Rectal smooth muscle tissue (tissue), 1 donor: ENCODE results near the gene DYNLT2B.

Source experiments
- H3K27ac ChIP-seq: one replicate; pipeline ENCODE4 v1.7.0; 2013; ENCODE audit warnings: low read depth, low read length, inconsistent platforms
- H3K27me3 ChIP-seq: one replicate; pipeline ENCODE4 v1.7.0; 2013; ENCODE audit warnings: low read length; ENCODE audit not compliant: control insufficient read depth, insufficient read depth
- H3K36me3 ChIP-seq: one replicate; pipeline ENCODE4 v1.7.0; 2013; ENCODE audit warnings: low read length; ENCODE audit not compliant: control insufficient read depth, insufficient read depth
- H3K4me1 ChIP-seq: one replicate; pipeline ENCODE4 v1.7.0; 2013; ENCODE audit warnings: low read length; ENCODE audit not compliant: control insufficient read depth, insufficient read depth
- H3K4me3 ChIP-seq: one replicate; pipeline ENCODE4 v1.7.0; 2013; ENCODE audit warnings: low read length
- H3K9ac ChIP-seq: one replicate; pipeline ENCODE4 v1.7.0; 2013; ENCODE audit warnings: low read length

DYNLT2B gene

GRCh38 chr3:196341137-196341536, 23.1 kb upstream of the DYNLT2B start:
- Histone ChIP-seq H3K4me3 (no peak overlapping the region), H3K36me3 (no peaks in the 10 kb centered on the region), H3K27ac (no peak overlapping the region), H3K9ac (no peak overlapping the region), H3K4me1 (no peaks in the 10 kb centered on the region), H3K27me3 (no peaks in the 10 kb centered on the region)

GRCh38 chr3:196340466-196340865, 22.4 kb upstream of the DYNLT2B start:
- Histone ChIP-seq H3K4me1 (no peaks in the 10 kb centered on the region), H3K27me3 (no peaks in the 10 kb centered on the region), H3K27ac (no peak overlapping the region), H3K36me3 (no peaks in the 10 kb centered on the region), H3K4me3 (no peak overlapping the region), H3K9ac (no peak overlapping the region)

- no peak overlapping the region for H3K4me3 ChIP-seq
- no peak overlapping the region for H3K27ac ChIP-seq
- H3K36me3 ChIP-seq = no peaks in the 10 kb centered on the region
- no peaks in the 10 kb centered on the region for H3K4me1 ChIP-seq
- H3K27me3 ChIP-seq = no peaks in the 10 kb centered on the region
- H3K9ac ChIP-seq = no peak overlapping the region
Observed at GRCh38 chr3:196339493-196340254, 21.6 kb upstream of the DYNLT2B start.

- Histone ChIP-seq H3K36me3 (no peaks in the 10 kb centered on the region), H3K27ac (no peak overlapping the region), H3K9ac (no peak overlapping the region), H3K4me1 (no peaks in the 10 kb centered on the region), H3K4me3 (no peak overlapping the region), H3K27me3 (no peaks in the 10 kb centered on the region)
Observed at GRCh38 chr3:196339044-196339443, 21.0 kb upstream of the DYNLT2B start.

GRCh38 chr3:196336319-196337145, 18.5 kb upstream of the DYNLT2B start:
- H3K4me3 ChIP-seq = no peak overlapping the region
- no peaks in the 10 kb centered on the region for H3K4me1 ChIP-seq
- no peaks in the 10 kb centered on the region for H3K27me3 ChIP-seq
- H3K36me3 ChIP-seq = no peaks in the 10 kb centered on the region
- no peak overlapping the region for H3K9ac ChIP-seq
- no peak overlapping the region for H3K27ac ChIP-seq

- Histone ChIP-seq H3K9ac (no peak overlapping the region), H3K27me3 (no peaks in the 10 kb centered on the region), H3K36me3 (no peaks in the 10 kb centered on the region), H3K27ac (no peak overlapping the region), H3K4me1 (no peaks in the 10 kb centered on the region), H3K4me3 (no peak overlapping the region)
Observed at GRCh38 chr3:196335503-196335948, 17.5 kb upstream of the DYNLT2B start.

GRCh38 chr3:196334982-196335381, 16.9 kb upstream of the DYNLT2B start:
- Histone ChIP-seq H3K4me1 (no peaks in the 10 kb centered on the region), H3K4me3 (no peak overlapping the region), H3K27me3 (no peaks in the 10 kb centered on the region), H3K9ac (no peak overlapping the region), H3K36me3 (no peaks in the 10 kb centered on the region), H3K27ac (no peak overlapping the region)

GRCh38 chr3:196332168-196332567, 14.1 kb upstream of the DYNLT2B start:
- Histone ChIP-seq H3K9ac (no peak overlapping the region), H3K36me3 (no peaks in the 10 kb centered on the region), H3K4me1 (no peaks in the 10 kb centered on the region), H3K27me3 (no peaks in the 10 kb centered on the region), H3K27ac (no peak overlapping the region), H3K4me3 (no peak overlapping the region)

GRCh38 chr3:196327405-196327804, 9.4 kb upstream of the DYNLT2B start:
- Histone ChIP-seq H3K4me1 (no peaks in the 10 kb centered on the region), H3K27me3 (no peaks in the 10 kb centered on the region), H3K4me3 (no peak overlapping the region), H3K27ac (no peak overlapping the region), H3K36me3 (no peaks in the 10 kb centered on the region), H3K9ac (no peak overlapping the region)

GRCh38 chr3:196326936-196327335, 8.9 kb upstream of the DYNLT2B start:
- Histone ChIP-seq H3K4me1 (no peaks in the 10 kb centered on the region), H3K36me3 (no peaks in the 10 kb centered on the region), H3K27ac (no peak overlapping the region), H3K9ac (no peak overlapping the region), H3K27me3 (no peaks in the 10 kb centered on the region), H3K4me3 (no peak overlapping the region)

GRCh38 chr3:196323691-196324090, 5.7 kb upstream of the DYNLT2B start:
- no peak overlapping the region for H3K4me3 ChIP-seq
- no peaks in the 10 kb centered on the region for H3K36me3 ChIP-seq
- no peak overlapping the region for H3K27ac ChIP-seq
- H3K9ac ChIP-seq = no peak overlapping the region
- no peaks in the 10 kb centered on the region for H3K4me1 ChIP-seq
- H3K27me3 ChIP-seq = no peaks in the 10 kb centered on the region

GRCh38 chr3:196323016-196323415, 5.0 kb upstream of the DYNLT2B start:
- Histone ChIP-seq H3K27me3 (no peaks in the 10 kb centered on the region), H3K4me3 (no peak overlapping the region), H3K4me1 (no peaks in the 10 kb centered on the region), H3K27ac (no peak overlapping the region), H3K9ac (no peak overlapping the region), H3K36me3 (no peaks in the 10 kb centered on the region)
